ENCODE results near the gene ATP10B. TPM values are rescaled to one million over a fixed set of nuclear protein-coding genes. Genes with fewer than 3 reads are reported as not detected.

The ATP10B gene
- polyA plus RNA-seq, 1 of the 3 experiments (the other 2 are of a cell fraction), result not detected

DNA sequence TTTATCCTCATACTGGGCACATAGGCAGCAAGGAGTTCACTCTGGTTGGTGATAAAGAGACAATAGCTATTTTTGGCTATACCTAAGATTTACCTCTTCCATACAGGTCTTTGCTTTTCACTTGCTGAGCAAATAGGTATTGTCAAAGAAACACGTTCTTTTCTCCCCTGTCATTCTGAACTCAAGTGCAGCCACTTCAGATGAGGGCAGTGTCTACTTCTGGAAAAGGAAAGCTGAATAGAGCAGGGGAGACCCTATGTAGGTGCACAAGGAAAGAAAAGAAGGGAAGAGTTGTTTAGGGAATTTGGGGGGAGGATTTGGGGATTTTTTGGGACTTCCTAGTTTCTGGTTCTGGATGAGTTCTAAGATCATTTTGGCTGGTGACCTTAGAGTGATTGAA is 109.6 kb downstream of the ATP10B start:
- H3K79me2 ChIP-seq (ENCODE audit: insufficient read depth), result no peaks in the 10 kb centered on the region
- H4K20me1 ChIP-seq (ENCODE audit: insufficient read depth), result no peaks in the 10 kb centered on the region
- 0% methylated on average over 1 of the region's 1 CpG for WGBS (ENCODE audit: low lambda C conversion rate)
- POLR2A ChIA-PET, result no interaction called here
- no peaks in the 10 kb centered on the region for H3K9me3 ChIP-seq
- H3K4me3 ChIP-seq (ENCODE audit: low read depth in 2 of 2, low read length in 1 of 2), result no peak overlapping the region
- no peak overlapping the region for H3K4me2 ChIP-seq
- no peak overlapping the region for H3K27ac ChIP-seq (ENCODE audit: low read depth in 2 of 2, low read length in 1 of 2)
- DNase-seq, result no peak
- CTCF ChIA-PET, result no interaction called here
- H3K9ac ChIP-seq, result no peak overlapping the region
- no peaks in the 10 kb centered on the region for H3K4me1 ChIP-seq (ENCODE audit: control insufficient read depth in 1 of 2, insufficient read depth in 2 of 2, low read depth in 1 of 2, low read length in 1 of 2)
- no peaks in the 10 kb centered on the region for H3F3A ChIP-seq (replicated peaks; ENCODE audit: insufficient read depth)
- peaks cover 9% of the 10 kb centered on the region for H3K27me3 ChIP-seq (ENCODE audit: insufficient read depth)
- H2AFZ ChIP-seq (ENCODE audit: low read depth), result no peak overlapping the region
- H3K9me2 ChIP-seq, result no peaks in the 10 kb centered on the region
- TF ChIP-seq GATA2 (CRISPR knock-in tag; IDR thresholded peaks at IDR 0.05) (no peak), NRF1 (IDR thresholded peaks at IDR 0.05; ENCODE audit: low read depth, low read length) (no peak), EZH2phosphoT487 (IDR thresholded peaks at IDR 0.05; ENCODE audit: borderline replicate concordance, low read depth) (no peak), RXRA (IDR thresholded peaks at IDR 0.05; ENCODE audit: borderline replicate concordance, low read depth) (no peak)
- TF ChIP-seq, protein P1, sequence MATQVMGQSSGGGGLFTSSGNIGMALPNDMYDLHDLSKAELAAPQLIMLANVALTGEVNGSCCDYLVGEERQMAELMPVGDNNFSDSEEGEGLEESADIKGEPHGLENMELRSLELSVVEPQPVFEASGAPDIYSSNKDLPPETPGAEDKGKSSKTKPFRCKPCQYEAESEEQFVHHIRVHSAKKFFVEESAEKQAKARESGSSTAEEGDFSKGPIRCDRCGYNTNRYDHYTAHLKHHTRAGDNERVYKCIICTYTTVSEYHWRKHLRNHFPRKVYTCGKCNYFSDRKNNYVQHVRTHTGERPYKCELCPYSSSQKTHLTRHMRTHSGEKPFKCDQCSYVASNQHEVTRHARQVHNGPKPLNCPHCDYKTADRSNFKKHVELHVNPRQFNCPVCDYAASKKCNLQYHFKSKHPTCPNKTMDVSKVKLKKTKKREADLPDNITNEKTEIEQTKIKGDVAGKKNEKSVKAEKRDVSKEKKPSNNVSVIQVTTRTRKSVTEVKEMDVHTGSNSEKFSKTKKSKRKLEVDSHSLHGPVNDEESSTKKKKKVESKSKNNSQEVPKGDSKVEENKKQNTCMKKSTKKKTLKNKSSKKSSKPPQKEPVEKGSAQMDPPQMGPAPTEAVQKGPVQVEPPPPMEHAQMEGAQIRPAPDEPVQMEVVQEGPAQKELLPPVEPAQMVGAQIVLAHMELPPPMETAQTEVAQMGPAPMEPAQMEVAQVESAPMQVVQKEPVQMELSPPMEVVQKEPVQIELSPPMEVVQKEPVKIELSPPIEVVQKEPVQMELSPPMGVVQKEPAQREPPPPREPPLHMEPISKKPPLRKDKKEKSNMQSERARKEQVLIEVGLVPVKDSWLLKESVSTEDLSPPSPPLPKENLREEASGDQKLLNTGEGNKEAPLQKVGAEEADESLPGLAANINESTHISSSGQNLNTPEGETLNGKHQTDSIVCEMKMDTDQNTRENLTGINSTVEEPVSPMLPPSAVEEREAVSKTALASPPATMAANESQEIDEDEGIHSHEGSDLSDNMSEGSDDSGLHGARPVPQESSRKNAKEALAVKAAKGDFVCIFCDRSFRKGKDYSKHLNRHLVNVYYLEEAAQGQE (IDR thresholded peaks at IDR 0.05; ENCODE audit: low read depth, low read length), result no peak
- TF ChIP-seq, protein P2, sequence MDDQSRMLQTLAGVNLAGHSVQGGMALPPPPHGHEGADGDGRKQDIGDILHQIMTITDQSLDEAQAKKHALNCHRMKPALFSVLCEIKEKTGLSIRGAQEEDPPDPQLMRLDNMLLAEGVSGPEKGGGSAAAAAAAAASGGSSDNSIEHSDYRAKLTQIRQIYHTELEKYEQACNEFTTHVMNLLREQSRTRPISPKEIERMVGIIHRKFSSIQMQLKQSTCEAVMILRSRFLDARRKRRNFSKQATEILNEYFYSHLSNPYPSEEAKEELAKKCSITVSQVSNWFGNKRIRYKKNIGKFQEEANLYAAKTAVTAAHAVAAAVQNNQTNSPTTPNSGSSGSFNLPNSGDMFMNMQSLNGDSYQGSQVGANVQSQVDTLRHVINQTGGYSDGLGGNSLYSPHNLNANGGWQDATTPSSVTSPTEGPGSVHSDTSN (IDR thresholded peaks at IDR 0.05), result no peak
- TF ChIP-seq, protein P3, sequence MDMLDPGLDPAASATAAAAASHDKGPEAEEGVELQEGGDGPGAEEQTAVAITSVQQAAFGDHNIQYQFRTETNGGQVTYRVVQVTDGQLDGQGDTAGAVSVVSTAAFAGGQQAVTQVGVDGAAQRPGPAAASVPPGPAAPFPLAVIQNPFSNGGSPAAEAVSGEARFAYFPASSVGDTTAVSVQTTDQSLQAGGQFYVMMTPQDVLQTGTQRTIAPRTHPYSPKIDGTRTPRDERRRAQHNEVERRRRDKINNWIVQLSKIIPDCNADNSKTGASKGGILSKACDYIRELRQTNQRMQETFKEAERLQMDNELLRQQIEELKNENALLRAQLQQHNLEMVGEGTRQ (IDR thresholded peaks at IDR 0.05; ENCODE audit: borderline replicate concordance, low read depth, low read length), result no peak
- TF ChIP-seq, protein P4, sequence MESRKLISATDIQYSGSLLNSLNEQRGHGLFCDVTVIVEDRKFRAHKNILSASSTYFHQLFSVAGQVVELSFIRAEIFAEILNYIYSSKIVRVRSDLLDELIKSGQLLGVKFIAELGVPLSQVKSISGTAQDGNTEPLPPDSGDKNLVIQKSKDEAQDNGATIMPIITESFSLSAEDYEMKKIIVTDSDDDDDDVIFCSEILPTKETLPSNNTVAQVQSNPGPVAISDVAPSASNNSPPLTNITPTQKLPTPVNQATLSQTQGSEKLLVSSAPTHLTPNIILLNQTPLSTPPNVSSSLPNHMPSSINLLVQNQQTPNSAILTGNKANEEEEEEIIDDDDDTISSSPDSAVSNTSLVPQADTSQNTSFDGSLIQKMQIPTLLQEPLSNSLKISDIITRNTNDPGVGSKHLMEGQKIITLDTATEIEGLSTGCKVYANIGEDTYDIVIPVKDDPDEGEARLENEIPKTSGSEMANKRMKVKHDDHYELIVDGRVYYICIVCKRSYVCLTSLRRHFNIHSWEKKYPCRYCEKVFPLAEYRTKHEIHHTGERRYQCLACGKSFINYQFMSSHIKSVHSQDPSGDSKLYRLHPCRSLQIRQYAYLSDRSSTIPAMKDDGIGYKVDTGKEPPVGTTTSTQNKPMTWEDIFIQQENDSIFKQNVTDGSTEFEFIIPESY (IDR thresholded peaks at IDR 0.05; ENCODE audit: borderline replicate concordance, low read depth), result no peak
- H3K36me3 ChIP-seq (replicated peaks in 1 of 2; ENCODE audit: control insufficient read depth in 1 of 2, insufficient read depth in 2 of 2, low read length in 1 of 2), result no peaks in the 10 kb centered on the region

All from SK-N-SH (cell line).